IPS DF 19.7 (cell line): ENCODE data around the gene KCND2.
"Not testable (repeated sequence)": the region's sequence is repeated elsewhere in the genome, so short reads cannot be mapped to it uniquely, and the experiment has no call there.

Source experiments
- DNase-seq: peaks from one replicate; pipeline ENCODE4 v3.0.0-alpha.2; 2013; ENCODE audit warnings: low read depth, low spot score

The KCND2 gene

DNA sequence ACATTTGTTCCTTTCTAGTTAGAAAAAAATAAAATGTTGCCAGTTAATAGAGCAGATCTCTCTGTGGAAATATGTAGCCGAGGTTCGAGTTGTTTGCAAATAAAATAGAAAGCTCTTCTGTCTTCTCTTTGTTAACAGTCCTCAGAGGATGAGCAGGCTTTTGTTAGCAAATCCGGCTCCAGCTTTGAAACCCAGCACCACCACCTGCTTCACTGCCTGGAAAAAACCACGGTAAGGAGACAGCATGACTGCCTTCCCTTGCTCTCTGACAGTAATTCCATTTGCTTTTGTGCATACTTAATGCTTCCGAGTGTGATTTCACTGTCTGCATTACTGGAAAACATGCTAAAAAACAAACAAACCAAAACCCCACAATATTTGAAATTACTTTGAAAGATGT is 469.4 kb downstream of the KCND2 start:
- DNase-seq: peak; percentile 33

DNA sequence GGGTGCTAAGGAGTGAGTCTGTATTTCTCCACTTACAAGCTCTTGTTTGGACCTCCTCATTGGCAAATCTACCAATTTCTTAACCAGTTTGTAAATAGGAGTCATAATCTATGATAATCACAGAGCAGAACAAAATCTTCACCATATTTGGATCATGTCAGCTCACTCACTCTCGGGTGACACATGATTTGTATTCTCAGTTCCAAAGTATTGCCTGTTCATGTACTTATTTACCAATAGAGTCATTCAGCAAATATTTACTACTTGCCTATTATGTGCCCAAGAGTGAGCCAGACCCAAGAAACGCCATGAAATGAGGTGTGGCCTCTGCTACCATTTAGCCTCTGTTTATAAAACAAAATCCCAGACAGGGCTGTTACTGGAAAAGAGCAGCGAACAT is 470.2 kb downstream of the KCND2 start:
- no peak for DNase-seq

DNA sequence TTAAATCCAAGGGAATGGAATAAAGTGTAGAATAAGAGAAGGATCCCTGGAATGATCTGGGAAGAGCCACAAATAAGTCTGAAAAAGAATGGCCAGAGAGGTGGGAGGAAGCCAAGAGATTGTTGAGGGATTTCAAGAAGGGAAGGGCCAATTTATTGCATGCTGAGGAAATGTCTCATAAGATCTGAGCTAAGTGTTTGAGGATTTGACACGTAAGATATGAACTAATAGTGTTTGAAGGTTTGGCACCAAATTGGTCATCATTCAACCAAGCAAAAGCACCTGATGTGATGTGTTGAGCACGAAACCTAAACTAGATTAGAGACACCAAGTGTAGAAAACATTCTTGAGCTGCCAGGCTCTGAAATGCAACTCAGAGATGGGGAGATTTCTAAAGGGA is 487.1 kb downstream of the KCND2 start:
- no peak for DNase-seq

DNA sequence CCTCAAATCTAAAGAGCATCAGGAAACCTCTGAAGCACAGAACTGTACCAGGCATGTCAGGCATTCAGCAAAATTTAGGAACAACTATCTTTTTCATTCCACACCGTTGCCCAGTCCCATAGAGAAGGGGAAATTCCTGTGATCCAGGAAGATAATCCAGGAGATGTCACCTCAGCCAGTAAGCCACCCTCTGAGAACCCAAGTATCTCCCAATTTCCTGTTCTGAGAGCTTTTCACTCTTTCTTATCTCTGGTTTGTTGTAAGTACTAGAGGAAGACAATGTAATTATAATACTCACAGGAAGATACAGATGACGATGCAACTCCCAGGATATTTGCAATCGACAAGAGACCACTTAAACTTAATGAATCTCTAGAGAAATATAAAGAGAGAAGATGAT is 487.9 kb downstream of the KCND2 start:
- DNase-seq: no peak

DNA sequence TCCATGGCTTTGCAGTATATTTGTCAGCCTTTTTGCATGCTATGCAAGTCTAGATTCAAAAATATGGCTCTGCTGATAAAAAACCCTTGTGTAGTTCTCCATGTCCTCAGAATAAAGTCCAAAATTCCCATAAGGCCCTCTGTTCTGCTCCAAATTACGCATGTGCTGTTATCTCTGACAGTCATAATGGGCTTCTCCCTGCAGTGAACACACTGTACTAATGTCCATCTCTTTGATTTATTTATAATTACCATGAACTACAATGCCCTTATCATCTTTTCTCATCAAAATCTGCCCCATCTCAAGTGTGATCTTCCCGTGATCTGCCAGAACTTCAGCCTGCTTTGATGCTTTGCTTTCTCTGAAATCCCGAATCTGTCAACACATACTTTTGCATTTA is 497.2 kb downstream of the KCND2 start:
- no peak for DNase-seq

DNA sequence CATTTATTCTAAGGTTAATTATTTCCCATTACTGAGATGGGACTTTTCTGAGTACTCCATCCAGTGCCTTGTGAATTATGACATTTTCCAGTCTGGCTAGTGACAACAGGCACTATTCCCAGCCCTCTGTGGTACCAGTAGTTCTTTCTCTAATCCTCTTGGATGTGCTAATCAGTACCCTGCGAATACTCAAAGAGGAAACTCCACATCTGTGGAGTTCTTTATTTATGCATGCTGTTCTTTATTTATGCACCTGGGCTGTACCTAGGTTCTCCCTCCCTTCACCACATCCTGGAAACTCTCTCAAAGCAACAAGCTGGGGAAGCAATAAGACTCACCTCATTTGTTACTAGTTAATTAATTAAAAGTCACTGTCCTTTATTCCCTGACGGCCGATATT is 501.5 kb downstream of the KCND2 start:
- peak; percentile 15 for DNase-seq

DNA sequence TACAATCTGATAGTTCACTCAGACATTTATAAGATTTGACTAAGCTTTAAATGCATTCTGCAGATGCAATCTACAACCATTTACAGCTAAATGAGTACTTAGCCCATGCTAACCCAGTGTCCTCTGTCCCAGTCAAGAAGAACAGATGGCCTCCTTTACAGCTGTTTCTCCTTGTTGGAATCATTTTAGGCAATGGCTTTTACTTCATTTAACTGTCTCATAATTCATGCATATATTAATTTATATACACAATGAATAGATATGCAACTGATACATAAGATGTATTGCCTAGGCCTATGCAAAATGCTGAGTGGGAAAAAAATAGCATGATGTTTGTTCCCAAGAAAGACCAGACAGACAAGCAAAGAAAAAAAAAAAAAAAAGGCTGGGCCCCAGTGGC is 502.8 kb downstream of the KCND2 start:
- DNase-seq: no peak

DNA sequence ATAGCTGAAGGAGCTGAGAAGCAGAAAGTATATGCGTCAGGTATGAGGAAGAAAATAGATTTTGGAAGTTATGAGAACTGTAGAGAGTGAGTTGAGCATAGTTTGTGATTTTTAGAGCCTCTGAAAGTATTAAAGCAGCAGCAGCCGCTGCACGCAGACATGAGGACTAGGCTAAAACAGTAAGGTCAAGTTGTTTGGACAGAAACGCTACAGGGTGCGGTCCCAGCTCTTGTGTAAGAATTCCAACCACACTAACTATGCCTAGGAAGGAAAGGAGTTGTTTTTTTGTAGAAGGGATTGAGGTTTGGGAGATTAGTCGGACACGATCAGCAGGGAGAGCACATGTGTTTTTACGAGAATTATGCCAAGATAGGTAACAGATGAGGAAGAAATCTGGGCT is 506.1 kb downstream of the KCND2 start:
- DNase-seq: not testable (repeated sequence)

DNA sequence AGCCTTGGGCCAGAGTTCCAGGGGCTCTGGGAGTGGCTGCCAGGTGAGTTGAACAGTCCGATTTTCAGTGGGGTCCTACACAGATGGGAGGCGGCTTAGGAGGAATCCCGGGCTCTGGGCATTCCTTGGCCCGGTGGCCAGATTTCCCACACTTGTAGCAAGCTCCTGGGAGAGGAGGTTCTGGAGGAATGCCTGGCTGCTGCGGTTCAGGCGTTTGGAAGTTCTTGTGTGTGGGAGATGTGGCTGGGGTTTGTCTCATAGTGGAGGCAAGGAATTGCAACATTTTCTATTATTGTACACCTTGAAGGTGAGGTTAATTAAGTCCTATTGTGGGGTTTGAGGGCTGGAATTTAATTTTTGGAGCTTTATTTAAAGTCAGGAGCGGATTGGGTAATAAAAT is 507.5 kb downstream of the KCND2 start:
- not testable (repeated sequence) for DNase-seq

DNA sequence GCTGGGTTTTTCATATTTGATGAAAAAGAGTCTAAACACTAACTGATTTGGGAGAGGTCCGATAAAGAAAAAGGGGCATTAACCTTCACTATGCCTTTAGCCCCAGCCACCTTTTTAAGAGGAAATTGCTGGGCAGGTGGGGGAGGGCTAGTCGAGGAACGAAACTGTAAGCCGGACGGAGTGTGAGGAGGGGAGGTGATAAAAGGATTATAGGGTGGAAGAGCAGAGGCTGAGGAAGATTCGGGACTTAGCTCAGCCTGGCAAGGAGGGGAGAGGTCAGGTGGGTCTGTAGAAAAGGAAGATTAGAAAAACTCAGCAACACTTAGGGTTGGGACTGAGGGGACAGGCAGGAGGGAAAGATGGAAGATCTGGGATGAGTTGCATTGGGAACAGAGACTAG is 508.0 kb downstream of the KCND2 start:
- no peak for DNase-seq

DNA sequence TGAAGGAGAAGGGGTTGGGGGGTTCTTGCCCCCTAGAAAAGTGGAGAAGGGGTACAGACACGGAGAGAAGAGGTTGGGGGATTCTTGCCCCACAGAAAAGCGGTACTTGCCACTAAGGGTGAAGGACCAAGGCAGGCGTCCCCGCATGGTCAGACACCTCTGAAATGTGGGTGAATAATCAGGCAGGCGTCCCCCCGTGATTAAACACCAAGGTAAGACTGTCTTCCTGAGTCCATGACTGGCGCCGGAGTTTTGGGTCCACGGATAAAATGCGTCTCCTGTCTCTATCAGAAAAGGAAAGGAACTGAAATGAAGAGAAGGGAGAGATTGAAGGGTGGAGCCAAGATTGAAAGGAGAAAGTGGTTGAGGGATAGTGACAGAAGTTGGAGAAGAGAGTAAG is 508.9 kb downstream of the KCND2 start:
- not testable (repeated sequence) for DNase-seq

DNA sequence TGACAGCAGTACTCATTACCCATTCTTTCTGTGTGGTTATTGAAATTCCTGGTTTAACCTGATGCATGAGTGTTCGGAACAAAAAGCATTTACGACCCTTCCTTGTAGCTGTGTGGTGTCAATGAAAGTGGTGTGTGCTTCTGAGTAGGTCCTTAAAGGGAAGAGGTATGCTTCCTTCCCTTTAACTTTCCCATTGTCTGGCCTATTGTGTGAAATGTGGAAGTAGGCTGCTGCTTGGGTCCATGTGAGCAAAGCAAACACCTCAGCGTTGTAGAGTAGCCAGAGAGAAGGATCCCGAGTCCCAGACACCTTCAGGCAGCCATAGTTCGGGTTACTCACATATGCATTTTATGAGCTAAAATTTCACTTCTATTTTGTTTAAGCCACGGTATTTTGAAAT is 510.3 kb downstream of the KCND2 start:
- no peak for DNase-seq

DNA sequence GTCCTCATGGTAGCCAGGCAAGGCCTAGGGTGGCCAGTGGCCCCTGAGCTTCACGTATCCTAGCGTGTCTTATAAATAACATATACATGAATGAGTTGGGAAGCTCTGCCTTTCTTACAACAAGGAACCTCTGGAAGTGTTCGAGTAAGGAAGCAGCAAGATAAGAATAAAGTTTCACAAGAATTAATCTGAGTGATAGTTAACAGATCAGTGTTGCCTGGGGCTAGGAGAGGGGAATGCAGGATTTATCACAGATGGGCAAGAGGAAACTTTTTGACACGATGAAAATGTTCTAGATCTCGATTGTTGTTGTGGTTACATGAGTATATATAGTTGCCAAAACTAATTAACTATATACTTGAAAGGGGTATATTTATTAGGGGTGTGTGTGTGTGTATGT is 510.7 kb downstream of the KCND2 start:
- DNase-seq: no peak

DNA sequence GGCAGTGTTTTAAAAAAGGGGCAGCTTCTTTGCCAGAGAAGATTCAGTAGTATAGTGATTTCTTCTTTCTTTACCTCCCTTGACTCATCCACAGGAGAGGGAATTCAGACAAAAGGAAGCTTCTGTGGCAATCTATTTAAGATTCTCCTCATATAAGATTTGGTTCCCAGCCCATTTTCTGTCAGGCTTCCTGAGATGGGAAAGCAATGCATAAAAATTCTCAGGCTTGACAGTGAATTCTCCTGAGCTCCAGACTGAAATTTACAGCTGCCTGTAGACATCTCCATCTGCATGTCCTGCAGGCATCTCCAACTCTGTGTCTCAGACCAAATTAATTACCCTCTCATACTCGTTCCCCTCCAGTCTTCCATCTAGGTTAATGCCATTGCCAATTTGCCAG is 512.1 kb downstream of the KCND2 start:
- DNase-seq: no peak

DNA sequence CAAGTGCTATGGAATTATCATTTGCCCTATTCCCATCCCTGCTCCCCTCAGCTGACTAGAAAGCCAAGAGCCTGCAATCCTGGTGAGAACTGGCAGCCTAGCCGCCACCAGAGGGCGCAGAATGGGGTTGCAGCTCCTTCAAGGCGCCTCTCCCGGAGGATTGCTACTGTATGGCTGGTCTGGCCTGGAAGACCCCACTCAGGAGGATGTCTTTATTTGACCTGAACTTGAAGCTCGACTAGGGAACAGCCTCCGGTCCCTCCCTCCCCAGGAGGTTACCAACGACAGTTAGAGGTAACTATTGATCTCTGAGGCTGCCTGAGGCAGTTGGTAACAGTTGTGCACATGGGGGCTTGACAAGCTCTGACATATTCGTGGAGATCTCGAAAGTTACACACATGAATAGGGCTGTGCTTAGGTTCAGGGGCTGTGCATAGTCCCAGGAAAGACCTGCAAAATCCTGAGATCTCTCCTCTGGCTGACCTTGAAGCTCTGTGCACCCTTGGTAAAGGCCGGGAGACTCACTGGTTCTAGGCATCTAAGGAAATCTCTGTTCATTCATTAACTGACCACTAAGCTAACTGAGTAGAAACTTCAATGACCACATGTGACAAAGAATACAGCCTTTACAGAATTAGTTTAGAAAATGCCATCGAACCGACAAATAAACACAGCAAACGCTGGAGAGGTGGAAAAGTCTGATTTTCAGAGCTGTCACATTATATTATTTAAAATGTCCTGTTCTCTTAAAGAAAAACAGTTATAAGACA is 519.3 kb downstream of the KCND2 start:
- peak; percentile 56 for DNase-seq

DNA sequence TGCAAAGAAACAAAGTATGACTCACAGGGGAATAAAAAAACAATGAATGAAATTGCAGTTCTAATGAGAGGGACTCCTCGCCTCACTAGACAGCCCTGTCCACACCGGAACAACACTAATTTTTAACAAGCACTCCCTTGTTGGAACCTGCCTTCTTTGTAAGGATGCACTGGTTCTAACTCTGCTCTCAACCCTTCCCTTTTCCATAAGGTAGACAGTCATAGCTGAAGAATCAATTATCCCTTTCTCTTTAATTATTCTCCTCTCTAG is 519.8 kb downstream of the KCND2 start:
- no peak for DNase-seq

DNA sequence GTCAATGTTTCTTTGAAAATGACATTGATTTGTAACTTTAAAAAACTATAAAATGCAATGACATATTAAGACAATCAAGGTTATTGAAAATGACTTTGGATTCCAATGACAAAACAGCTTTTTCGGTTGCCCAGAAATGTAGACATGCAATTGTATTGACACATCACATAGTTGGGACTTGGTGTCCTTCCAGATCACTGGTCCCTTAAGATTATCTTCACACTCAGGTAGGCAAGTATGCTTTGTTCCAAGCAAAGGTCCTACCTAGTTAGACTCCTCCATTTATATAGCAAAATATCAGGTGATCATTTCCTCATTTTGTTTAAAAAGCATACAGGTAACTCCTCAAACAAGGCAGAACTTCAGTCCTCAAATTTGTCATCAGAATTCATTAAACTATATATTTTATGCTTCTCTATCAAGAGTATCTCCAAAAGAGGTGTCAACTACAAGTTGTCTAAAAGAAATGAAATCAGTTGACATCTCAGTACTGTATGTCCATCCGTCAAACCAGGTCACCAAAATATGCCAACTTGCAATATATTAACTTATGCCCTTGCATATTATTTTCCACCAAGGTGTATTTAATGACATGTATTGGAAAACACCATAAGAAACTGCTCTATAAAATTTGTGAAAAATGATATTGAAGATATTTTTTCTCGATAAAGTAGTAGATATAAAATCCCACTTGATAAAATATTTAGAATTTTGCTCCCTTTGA is 520.4 kb downstream of the KCND2 start:
- no peak for DNase-seq

DNA sequence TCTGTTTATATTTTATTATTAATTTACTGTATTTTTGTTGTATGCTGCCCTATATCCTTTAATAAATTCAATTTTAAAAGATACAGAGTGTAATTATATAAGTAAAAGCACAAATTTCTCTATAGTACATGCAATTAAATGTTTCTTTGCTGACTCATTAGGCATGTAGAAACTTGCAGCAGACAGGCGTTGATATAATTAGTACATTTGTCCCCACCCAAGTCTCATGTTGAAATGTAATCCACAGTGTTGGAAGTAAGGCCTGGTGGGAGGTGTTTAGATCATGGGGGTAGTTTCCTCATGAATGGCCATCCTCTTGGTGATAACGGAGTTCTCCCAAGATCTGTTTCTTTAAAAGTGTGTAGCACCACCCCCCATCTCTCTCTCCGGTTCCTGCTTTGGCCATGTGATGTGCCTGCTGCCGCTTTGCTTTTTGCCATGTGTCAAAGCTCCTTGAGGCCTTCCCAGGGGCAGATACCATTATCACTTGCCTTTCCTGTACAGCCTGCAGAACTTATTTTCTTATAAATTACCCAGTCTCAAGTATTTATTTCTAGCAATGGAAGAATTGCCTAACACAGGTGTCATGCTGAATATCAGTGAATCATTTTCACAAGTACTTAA is 521.2 kb downstream of the KCND2 start:
- no peak for DNase-seq

DNA sequence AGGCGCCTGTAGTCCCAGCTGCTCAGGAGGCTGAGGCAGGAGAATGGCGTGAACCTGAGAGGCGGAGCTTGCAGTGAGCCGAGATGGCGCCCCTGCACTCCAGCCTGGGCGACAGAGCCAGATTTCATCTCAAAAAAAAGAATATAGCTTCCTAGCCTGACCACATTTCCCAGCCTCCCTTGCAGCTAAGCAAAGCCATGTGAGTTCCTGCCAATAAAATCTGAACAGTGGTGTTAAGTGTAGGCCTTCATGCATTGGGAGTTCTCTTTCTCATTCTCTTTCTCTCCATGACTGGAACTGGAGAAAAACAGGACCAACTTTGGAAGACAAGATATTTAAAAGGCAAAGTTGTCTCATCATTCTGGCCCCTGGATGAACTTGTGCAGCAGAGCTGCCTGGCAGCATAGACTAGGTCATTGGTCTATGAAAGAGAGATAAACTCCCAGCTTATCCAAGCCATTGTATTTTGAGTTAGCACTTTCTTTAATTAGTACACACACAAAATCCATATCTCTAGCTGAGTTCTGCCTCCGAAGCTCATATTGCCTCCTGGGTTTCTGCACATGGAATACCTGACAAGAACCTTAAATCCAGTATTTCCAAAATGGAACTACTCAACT is 524.2 kb downstream of the KCND2 start:
- DNase-seq: no peak

DNA sequence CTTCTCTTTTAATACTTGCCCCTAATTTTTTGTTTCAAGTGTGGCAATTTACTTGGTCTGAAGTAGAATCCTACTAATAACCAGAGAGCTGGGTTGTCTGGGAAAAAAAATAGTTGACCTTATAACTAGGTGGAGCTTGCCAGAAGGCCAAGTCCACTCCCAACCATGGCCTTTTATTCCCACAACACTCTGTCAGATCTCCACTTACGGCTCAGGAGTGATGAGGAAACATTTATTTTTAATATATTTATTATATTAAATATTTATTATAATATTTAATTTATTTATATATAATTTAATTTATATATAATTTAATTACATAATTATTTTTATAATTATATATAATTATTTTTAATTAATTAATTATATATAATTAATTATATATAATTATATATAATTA is 526.2 kb downstream of the KCND2 start:
- DNase-seq: no peak
